Measurements from ENCODE around the gene ERMARD. TPM values are rescaled to one million over a fixed set of nuclear protein-coding genes. Genes with fewer than 3 reads are reported as not detected.

The ERMARD gene
- total RNA-seq, 4 donors from 2014 or later = 11.9 to 30.3 (median 20.2) TPM

- ATAC-seq (ENCODE audit: low FRiP score) (no peak), DNase-seq (ENCODE audit: low spot score) (no peak)
- TF ChIP-seq CTCF (IDR thresholded peaks at IDR 0.05) = no peak
These were observed 73.6 kb downstream of the ERMARD start for GRCh38 chr6:169824848-169825557.

- no peak for TF ChIP-seq CTCF (IDR thresholded peaks at IDR 0.05)
- ATAC-seq (ENCODE audit: low FRiP score) = no peak
- DNase-seq (ENCODE audit: low spot score) = no peak
These were observed 74.3 kb downstream of the ERMARD start for GRCh38 chr6:169825558-169826225.

- DNase-seq (ENCODE audit: low spot score) (no peak), ATAC-seq (ENCODE audit: low FRiP score) (no peak)
- TF ChIP-seq CTCF (IDR thresholded peaks at IDR 0.05) = no peak
These were observed 75.3 kb downstream of the ERMARD start for GRCh38 chr6:169826697-169827096.

- TF ChIP-seq CTCF (IDR thresholded peaks at IDR 0.05) = no peak
- ATAC-seq (ENCODE audit: low FRiP score) (no peak), DNase-seq (ENCODE audit: low spot score) (no peak)
These were observed 75.9 kb downstream of the ERMARD start for GRCh38 chr6:169827290-169827717.

GRCh38 chr6:169828176-169828575, 76.8 kb downstream of the ERMARD start:
- DNase-seq (ENCODE audit: low spot score) (no peak), ATAC-seq (ENCODE audit: low FRiP score) (no peak)

GRCh38 chr6:169829786-169830185, 78.4 kb downstream of the ERMARD start:
- ATAC-seq (ENCODE audit: low FRiP score) = no peak
- no peak for TF ChIP-seq CTCF (IDR thresholded peaks at IDR 0.05)
- no peak for DNase-seq (ENCODE audit: low spot score)

More at GRCh38 chr6:169828176-169828575, 76.8 kb downstream of the ERMARD start:
- TF ChIP-seq CTCF (IDR thresholded peaks at IDR 0.05) = no peak

- ATAC-seq (ENCODE audit: low FRiP score) (no peak), DNase-seq (ENCODE audit: low spot score) (no peak)
- TF ChIP-seq CTCF (IDR thresholded peaks at IDR 0.05) = no peak
These were observed 79.5 kb downstream of the ERMARD start for GRCh38 chr6:169830876-169831275.

Data from omental fat pad (tissue), 4 donors.